Vagina (tissue), 2 donors: ENCODE results near the gene ADAR.

Source experiments
- CTCF ChIP-seq, 3 experiments: fragments of 450-650 bp in 2 of 3; fragments of 200-600 bp in 1 of 3; sonication (generic) in 1 of 3; IDR thresholded peaks; one replicate each; pipeline ENCODE4 v1.5.1; 2017 to 2019; ENCODE audit warnings: antibody characterized with exemption in 3 of 3, mild to moderate bottlenecking in 2 of 3, moderate library complexity in 2 of 3
- POLR2A ChIP-seq, 2 donors: fragments of 450-650 bp; IDR thresholded peaks; one replicate each; pipeline ENCODE4 v1.6.1; 2017; ENCODE audit warnings: antibody characterized with exemption in 2 of 2, mild to moderate bottlenecking in 2 of 2, moderate library complexity in 2 of 2

- TF ChIP-seq CTCF (IDR thresholded peaks at IDR 0.05) (no peak), POLR2A (IDR thresholded peaks at IDR 0.05) (no peak)
Observed at GRCh38 chr1:154575951-154576566, 31.9 kb downstream of the ADAR start.
